Peyer's patch (tissue), 4 donors: ENCODE measurements around the gene DRICH1.

Experiments
- POLR2A ChIP-seq, 2 donors: fragments of 450-650 bp; IDR thresholded peaks; one replicate each; pipeline ENCODE4 v1.5.1; 2017; ENCODE audit warnings: antibody characterized with exemption in 2 of 2, mild to moderate bottlenecking in 2 of 2, moderate library complexity in 2 of 2
- TF ChIP-seq, protein P1 (sequence below), 6 experiments: fragments of 450-650 bp in 4 of 6; fragments of 200-600 bp in 2 of 6; sonication (generic) in 1 of 6; IDR thresholded peaks; one replicate each; pipeline ENCODE4 v1.5.1; 2017 to 2019; ENCODE audit warnings: antibody characterized with exemption in 6 of 6, mild to moderate bottlenecking in 3 of 6, moderate library complexity in 1 of 6

DNA sequence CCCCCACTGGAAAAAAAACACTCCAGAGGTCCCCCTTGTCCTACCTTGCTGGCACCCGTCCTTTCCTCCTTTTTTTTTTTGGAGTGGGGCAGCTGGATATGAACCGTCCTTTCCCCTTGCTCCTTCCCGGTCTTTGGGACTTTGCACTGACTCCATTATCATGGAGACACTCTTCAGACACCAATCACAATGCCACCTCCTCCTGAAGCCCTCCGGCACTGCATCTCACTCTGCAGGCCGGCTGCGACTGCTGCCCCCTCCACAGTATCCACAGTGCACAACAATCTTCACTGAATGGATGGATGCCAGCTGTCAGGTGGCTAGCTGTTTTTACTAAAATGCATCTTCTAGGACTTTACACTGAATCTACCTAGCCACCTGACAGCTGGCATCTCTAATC lies 46.0 kb upstream of the DRICH1 start:
- TF ChIP-seq, protein P1, sequence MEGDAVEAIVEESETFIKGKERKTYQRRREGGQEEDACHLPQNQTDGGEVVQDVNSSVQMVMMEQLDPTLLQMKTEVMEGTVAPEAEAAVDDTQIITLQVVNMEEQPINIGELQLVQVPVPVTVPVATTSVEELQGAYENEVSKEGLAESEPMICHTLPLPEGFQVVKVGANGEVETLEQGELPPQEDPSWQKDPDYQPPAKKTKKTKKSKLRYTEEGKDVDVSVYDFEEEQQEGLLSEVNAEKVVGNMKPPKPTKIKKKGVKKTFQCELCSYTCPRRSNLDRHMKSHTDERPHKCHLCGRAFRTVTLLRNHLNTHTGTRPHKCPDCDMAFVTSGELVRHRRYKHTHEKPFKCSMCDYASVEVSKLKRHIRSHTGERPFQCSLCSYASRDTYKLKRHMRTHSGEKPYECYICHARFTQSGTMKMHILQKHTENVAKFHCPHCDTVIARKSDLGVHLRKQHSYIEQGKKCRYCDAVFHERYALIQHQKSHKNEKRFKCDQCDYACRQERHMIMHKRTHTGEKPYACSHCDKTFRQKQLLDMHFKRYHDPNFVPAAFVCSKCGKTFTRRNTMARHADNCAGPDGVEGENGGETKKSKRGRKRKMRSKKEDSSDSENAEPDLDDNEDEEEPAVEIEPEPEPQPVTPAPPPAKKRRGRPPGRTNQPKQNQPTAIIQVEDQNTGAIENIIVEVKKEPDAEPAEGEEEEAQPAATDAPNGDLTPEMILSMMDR (IDR thresholded peaks at IDR 0.05): no peak
- no peak for TF ChIP-seq POLR2A (IDR thresholded peaks at IDR 0.05)
